Measurements from ENCODE around the gene FXYD6. TPM values are rescaled to one million over a fixed set of nuclear protein-coding genes. Genes with fewer than 3 reads are reported as not detected.

Gene FXYD6, protein sequence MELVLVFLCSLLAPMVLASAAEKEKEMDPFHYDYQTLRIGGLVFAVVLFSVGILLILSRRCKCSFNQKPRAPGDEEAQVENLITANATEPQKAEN
- total RNA-seq = 22.5 and 27.8 TPM in 2 replicates

GRCh38 chr11:117876341-117877119 lies at the start of gene FXYD6:
TSS of gene FXYD6 (minus strand) at chr11:117876658. CDS start at chr11:117842776, 33,882 bp downstream.

DNA sequence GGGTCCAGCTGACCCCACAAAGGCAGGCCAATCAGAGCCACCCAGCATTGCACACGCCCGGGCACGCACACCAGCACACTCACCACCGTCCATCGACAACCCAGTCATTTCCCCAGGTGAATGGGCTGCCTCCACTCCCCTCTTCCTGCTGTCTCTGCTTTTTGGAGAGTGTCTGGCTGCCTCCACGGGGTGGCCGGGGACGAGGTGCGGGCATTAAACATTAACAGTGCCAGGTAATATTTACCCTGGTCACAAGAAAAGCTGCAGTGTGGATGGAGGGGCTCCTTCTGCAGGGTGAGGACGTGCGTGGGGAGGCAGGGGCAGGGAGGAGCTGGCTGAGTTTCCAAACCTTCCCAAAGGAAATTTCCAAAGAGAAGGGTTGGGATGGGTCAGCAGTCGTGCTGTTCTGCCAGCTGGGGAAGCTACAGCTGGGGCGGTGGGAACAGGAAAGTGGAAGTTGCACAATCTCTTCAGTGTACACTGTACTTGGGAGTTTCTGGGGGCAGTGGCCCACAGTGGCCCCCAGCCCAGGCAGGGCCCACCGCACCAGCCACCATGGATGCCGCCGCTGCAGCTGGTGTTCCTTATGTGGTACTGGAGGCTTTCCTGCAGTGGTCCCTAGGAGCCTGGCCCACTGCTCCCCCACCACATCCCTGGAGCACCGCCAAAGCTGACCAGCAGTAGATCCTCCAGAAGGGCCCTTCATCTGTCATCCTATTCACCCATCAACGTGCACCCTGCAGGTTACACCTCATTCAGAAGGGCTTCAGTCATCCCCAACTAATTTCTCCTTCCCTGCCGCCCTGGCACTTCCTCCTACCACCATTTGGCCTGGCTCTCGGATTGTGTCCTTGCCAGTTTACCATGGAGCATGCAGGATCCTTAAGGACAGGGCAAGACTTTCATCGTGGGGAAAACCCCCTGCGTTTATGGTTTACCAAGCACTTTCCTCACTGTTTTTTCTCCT lies 51.6 kb downstream of the FXYD6 start, which contains the start of gene FXYD2:
FXYD2 (minus strand) TSS at position 174 of the 967 bp plus-strand sequence; CDS start at position 108, 66 bp downstream.

DNA sequence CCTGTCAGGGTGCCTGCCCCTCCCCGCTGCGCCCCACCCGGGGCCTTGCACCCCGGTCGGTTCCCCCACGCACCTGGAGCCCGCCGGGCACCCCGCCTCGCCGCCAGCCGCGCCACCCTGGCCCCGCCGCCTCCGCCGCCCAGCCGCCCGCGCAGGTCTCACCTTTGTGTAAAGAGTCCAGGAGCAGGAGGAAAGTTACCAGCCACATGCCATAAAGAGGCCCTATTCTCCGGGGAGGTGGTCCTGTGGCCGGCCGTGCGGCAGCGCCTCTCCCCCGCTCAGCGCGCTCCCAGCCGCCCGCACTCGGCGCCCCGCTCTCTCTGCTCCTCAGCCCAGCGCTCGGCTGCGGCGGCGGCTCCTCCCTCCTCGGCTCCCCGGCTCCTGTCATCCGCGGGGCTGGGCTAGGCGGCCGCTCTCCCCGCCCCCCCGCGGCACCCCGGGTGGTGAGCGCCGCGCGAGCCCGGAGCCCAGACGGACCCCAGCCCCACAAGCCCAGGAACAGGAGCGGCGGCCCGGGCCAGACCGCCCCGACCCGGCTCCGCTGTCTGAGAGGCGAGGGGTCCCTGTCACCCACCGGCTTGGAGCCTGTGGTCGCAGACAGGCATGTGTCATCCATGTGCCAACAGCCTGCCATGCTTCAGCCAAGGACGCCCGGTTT lies 79.5 kb downstream of the FXYD6 start, which contains the start of gene DSCAML1:
DSCAML1 (minus strand) TSS at position 345 of the 658 bp plus-strand sequence; CDS start at position 208, 137 bp downstream.

Other genes starting within 250 kb of the FXYD6 start
- not detected in 2 replicates for gene DSCAML1, start 79.4 kb downstream of the FXYD6 start, total RNA-seq
- gene FXYD2, start 51.9 kb downstream of the FXYD6 start, total RNA-seq = 0.15 and 0.34 TPM in 2 replicates
- not detected in 2 replicates for gene TMPRSS13, start 52.7 kb upstream of the FXYD6 start, total RNA-seq
- gene IL10RA, start 109.7 kb upstream of the FXYD6 start, total RNA-seq = not detected in 2 replicates
- not detected in 2 replicates for gene TMPRSS4, start 200.4 kb upstream of the FXYD6 start, total RNA-seq
- gene SMIM35, start 210.3 kb upstream of the FXYD6 start, total RNA-seq = not detected in 2 replicates

Data from bronchus fibroblast of lung (primary cell).